Peyer's patch (tissue), 4 donors: Measurements from ENCODE around the gene BTNL9.

Source experiments
- POLR2A ChIP-seq, 2 donors: fragments of 450-650 bp; IDR thresholded peaks; one replicate each; pipeline ENCODE4 v1.5.1; 2017; ENCODE audit warnings: antibody characterized with exemption in 2 of 2, mild to moderate bottlenecking in 2 of 2, moderate library complexity in 2 of 2
- TF ChIP-seq, protein P1 (sequence below), 6 experiments: fragments of 450-650 bp in 4 of 6; fragments of 200-600 bp in 2 of 6; sonication (generic) in 1 of 6; IDR thresholded peaks; one replicate each; pipeline ENCODE4 v1.5.1; 2017 to 2019; ENCODE audit warnings: antibody characterized with exemption in 6 of 6, mild to moderate bottlenecking in 3 of 6, moderate library complexity in 1 of 6

DNA sequence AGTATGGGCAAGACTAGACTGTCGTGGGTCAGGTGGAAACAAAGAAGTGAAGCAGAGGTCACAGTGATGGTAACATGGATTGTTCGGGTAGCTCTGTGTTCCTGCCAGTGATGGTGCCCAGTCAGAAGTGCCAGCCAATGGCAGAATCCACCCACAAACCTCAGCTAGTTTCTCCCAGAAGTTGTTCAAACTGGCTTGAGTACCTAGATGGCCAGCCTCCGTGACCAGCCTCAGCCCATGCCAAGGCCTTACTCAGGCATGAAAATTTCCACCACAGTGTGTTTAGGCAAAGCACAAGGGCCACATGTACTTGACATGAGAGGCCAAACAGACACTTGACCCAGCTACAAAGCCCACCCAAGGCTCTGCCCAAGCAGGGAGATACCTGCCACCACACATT, 19.4 kb upstream of the BTNL9 start:
- TF ChIP-seq POLR2A (IDR thresholded peaks at IDR 0.05), result no peak
- TF ChIP-seq, protein P1, sequence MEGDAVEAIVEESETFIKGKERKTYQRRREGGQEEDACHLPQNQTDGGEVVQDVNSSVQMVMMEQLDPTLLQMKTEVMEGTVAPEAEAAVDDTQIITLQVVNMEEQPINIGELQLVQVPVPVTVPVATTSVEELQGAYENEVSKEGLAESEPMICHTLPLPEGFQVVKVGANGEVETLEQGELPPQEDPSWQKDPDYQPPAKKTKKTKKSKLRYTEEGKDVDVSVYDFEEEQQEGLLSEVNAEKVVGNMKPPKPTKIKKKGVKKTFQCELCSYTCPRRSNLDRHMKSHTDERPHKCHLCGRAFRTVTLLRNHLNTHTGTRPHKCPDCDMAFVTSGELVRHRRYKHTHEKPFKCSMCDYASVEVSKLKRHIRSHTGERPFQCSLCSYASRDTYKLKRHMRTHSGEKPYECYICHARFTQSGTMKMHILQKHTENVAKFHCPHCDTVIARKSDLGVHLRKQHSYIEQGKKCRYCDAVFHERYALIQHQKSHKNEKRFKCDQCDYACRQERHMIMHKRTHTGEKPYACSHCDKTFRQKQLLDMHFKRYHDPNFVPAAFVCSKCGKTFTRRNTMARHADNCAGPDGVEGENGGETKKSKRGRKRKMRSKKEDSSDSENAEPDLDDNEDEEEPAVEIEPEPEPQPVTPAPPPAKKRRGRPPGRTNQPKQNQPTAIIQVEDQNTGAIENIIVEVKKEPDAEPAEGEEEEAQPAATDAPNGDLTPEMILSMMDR (IDR thresholded peaks at IDR 0.05), result no peak
